NCI-H1092 (cell line): Measurements from ENCODE around the gene KATNB1.
"Not testable (repeated sequence)": the region's sequence is repeated elsewhere in the genome, so short reads cannot be mapped to it uniquely, and the experiment has no call there.

ENCODE experiments used
- DNase-seq: peaks from one replicate; lab custom pipeline; 2025; lab: John Stamatoyannopoulos, UW

The KATNB1 gene

DNA sequence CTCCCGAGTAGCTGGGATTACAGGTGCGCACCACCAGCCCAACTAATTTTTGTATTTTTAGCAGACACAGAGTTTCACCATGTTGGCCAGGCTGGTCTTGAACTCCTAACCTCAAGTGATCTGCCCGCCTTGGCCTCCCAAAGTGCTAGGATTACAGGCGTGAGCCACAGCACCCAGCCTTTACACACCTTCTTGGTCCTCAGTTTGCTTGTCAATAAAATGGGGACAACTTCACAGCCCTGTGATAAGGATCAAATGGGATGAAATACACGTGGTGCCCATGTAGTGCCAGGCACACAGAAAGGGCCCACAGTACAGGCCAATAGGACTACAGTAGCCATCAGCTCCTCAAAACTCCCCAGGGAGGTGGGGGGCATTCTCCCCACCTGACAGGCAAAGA, 60.4 kb downstream of the KATNB1 start:
- DNase-seq = not testable (repeated sequence)

DNA sequence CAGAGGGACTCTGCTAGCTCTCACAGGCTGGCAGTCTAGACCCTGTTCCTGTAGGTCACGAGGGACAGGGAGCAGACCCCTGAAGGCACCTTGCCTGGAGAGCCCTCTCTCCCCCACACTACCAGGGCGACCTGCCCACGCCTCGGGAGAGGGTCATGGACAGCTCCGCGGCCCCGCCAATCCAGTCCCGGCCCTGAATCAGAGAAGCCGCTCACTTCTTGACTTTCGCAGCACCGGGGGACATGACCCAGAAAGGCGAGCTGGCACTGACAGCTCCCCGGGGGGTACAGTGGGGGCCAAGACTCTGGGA, 61.6 kb downstream of the KATNB1 start:
- DNase-seq = no peak

DNA sequence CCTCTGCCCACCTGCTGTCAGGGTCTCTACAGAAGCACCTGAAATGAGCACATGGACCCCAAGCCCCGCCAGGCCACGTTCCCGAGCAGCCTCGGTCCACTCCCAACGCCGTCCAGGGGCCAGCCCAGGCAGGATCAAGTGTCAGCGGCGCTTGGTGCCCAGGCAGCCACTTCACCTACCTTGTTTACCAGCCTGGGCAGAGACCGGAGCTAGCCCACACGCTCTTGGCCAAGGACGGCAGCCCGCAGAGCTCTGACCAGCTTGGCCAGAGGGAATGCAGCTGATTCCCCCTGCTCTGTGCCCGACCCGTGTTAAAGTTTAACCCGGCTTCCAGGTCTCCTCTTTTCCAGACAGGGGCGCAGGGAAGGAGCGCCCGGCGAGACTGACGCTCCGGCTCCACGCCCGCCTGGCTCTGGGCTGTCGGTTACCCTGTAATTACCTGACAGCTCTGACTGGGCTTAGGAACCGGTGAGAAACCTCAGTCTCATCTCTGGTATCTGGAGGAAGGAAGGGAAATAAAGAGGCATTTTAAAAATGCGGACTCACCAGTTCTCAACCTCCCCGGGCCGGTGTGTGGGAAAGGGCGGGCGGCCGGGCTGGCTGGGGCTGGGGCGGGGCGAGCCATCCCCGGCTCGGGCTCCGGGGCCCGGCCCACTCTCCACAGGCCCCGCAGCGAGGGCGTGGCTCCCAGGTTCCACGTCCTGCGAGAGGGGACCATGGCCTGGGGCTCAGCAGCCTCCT, 62.1 kb downstream of the KATNB1 start:
- no peak for DNase-seq

DNA sequence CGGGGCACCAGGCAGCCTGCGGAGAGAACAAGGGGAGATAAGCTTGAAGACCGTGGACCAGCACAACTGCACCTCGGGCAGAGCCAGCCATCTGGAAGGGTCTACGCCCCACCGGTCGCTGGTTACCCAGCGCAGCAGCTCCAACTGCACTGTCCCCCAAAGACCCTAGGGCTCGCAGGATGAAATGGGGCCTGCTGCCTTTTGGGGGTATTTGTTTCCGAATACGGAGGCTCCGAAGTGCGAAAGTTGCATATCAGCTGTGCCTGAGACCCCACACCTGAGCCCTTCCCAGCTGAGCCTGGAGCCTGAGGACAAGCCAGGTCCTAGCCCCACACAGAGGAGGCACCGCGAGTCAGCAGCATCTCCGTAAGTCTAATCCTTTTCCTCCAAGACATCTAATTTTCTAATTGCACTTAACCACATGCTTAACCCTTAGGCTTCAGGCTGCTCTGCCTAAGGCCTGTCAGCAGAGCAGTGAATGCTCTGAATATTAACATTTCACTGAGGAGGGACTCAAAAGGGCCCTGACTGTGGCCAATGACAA, 62.8 kb downstream of the KATNB1 start:
- DNase-seq = no peak

DNA sequence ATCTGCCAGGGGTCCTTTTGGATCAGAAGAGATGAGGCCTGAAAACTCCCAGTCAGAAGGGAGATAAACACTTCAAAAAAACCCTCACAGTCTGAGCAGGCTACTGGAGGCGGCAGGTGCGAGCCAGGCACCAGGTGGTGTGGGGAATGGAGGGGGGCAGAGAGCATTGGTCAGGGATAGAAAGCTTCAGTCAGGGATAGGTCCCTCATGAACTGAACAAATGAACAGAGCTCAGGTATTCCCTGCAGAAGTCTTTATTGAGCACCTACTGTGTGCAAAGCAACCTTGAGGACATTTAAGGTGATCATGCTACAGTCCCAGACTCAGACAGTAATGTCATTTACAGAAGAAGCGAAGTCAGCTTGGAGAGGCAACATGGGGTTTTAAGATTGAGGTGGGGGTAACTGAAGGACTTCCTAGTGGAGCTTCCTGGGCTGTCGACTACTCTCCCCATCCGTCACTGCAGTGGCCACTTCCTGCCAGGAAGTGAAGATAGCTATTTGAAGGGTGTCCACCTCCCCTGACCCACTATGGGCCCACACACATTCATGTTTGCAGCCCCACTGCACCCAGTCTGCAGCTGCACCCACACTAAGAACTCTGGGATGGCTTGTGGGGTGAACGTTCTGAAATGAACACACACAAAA, 63.5 kb downstream of the KATNB1 start:
- DNase-seq = peak; percentile 50

DNA sequence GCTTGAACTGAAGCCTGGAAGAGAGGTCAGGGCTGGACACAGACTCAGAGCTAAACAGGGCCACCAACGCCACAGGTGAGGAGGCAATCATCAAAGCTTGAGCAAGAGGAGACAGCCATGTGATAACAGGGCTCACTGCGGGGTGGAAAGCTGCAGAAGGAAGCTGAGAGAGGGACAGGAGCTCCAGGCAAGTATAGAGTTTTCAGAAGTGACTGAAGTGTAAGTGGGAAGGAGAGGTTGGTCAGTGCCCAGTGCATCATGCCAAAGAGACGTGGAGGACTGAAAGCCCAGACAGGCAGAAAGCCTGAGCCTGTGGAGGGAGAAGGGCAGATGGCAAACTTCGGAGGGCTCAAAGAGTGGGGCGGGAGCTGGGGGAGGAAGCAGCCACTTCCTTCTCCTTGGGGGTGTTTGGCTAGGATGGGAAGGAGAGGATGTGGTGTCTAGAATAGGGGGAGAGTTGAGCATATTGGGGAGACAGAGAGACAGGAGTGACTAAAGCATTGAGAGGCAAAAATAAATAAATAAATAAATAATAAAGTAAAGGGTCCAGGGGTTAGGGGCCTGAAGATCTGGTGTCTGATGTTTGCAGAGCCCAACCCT, 64.1 kb downstream of the KATNB1 start:
- no peak for DNase-seq

DNA sequence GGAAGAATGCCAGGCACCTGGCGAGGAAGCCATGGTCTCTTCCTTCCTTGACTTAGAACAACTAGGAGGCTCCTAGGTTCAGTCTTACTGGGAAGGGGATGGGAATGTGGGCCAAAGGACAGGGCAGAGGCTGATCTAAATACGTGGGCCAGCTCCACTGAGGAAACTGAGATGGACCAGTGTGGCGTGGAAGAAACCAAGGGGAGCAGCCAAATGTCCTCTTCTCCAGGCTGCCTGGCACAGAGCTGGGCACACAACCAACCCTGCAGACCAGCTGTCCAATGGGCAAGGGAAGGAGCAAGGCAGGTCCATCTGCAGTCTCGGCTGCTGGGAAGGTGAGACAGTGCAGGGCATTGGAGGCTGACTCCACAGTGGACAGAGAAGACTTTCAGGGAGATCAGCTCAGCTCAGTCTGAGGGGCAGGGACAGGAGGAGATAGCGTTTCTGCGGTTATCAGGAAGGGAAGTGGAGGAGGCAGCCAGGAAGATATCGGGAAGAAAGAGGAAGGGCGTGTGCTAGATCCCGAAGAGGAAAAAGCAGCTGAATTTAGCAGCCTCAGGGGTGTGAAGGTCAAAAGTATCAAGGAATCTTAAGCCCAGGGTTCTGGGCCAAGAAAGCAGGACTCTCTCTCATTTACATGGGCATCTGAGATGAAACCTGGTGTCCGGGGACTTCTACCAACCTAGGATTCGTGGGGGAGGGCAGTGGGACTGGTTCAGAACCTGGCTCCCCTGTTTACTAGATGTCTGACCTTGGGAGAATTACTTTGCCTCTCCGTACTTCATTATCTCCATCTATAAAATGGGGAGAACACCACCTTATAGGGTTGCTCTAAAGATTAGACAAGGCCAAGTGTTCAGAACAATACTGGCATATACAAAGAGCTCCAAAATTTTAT, 64.9 kb downstream of the KATNB1 start:
- DNase-seq = no peak

DNA sequence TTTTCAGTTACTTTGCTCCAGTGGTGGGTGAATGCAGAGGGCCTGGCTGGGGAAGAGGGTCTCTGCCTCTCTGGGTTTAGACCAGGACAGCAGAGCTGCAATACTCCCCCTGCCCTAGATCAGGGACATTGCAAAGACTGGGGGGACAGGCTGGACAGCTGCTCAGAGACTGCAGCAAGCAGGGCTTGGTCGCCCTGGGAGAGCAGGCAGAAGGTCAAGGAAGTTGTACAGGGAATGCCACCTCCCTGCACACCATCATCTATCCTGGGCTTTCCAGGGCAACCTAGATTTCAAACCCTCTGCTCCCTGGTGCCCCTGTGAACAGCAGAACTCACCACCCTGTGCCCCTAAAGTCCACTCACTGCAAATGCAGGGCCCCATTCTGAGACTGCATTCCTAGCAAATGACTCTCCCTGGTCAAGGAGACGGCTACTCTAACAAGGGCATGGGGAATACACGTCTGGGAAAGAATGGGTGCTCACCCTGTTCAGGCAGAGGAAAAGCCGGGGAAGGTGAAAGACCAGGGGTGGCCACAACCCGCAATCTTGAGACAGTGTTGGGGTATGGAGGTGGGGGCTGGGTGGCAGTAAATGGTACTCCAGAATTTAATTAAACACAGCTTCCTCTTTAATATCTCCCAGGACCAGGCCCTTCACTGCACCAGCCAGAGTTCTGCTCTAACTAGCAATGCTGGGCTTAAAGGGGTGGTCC, 65.7 kb downstream of the KATNB1 start:
- no peak for DNase-seq

DNA sequence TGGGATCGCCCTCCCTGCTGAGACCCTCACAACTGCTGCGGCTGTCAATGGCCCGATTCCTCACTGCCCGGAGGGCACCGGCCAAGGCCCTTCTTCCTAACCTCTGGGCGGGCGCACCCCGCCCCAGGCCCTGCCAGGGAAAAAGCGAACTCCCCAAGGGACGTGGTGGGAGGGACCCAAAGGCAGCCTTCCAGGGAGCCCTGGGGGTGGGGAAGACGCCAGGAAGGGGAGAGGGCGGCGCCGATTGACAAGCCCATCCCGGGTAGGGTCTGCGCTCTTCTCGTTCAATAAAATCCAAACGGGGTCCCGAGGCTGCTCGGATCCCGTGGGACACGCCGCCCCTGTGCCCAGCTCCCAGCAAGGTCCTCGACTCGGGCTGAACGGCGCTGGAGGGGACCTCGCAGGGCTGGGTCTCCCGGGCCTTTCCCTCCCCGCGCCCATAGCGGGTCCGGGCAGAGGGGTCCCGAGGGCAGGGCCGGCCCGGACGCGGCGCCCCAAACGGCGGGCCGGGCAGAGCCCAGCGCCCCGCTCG, 66.3 kb downstream of the KATNB1 start:
- DNase-seq = no peak

DNA sequence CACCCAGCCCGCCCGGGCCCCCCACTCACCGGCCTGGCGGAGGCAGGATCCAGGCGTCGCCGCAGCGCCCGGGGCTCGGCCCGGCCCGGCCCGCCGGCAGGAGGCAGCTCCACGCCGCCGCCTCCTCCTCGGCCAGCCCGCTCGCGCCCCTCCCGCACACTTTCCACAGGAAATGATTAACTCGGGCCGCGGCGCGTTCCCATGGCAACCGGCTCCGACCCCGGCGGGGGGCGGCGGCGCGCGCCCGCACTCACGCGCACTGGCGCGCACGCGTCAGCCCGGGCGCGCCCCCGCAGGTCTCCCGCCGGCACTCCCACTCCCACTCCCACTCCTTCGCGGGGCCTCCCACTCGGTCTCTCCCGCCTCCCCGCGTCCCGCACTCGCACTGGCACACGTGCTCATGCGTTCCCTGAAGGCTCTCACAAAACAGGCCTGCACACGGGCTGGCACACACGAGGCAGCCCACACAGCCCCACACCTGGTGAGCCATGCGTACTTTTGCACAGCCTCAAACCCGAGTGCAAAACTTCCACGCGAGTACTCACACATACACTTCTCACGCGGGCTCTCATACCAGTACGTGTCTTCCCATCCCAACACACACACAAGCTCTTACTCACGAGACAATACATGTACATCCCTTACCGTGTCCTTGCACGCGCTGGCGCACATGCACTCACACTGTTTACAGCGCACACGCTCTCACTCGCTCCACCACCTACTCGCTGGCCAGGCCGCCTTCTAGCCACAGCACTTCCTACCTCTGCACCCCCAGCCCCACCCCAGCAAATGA, 67.0 kb downstream of the KATNB1 start, which contains the start of gene KIFC3:
TSS of gene KIFC3 (minus strand) at position 151 of the 793 bp plus-strand sequence. CDS start 4,248 bp downstream, outside the sequence.
- peak; percentile 69 for DNase-seq

DNA sequence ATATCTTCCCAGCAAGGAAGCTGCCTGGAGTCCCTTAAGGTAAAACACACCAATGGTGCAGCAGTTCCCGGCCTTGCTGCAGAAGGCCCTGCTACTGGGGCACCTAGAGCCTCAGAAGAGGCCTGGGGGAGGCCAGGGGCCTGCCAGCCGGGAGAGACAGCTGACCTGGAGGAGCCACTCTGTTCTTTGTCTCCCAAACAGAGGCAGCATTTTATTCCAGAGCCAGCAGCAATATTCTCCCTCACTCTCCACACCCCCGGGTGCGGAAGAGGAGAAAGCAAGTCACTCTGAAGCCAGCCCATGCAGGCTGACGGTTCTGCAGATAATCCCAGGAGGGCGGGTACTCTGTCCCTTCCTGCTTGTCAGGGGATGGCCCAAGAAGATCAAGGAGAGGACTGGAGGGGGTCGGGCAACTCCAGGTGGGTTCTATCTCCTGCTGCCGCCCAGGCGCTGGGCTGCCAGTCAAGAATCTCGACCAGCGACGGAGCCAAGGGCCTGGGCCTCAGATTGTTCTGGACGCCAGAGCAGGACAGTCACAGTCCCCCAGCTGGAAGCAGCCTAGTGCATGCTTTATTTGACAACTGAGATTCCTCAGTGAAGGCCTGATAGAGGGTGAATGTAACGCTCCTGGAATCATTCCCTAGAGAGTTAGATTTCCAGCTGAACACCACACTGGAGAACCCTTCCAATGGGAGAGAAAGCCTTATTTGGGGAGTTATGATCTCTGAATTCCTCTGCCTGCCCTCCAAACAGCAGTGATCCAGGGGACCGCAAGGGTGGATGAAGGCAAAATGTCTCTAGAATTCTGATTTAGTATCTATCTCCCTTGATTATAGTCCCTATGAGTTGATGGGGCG, 67.8 kb downstream of the KATNB1 start:
- no peak for DNase-seq

DNA sequence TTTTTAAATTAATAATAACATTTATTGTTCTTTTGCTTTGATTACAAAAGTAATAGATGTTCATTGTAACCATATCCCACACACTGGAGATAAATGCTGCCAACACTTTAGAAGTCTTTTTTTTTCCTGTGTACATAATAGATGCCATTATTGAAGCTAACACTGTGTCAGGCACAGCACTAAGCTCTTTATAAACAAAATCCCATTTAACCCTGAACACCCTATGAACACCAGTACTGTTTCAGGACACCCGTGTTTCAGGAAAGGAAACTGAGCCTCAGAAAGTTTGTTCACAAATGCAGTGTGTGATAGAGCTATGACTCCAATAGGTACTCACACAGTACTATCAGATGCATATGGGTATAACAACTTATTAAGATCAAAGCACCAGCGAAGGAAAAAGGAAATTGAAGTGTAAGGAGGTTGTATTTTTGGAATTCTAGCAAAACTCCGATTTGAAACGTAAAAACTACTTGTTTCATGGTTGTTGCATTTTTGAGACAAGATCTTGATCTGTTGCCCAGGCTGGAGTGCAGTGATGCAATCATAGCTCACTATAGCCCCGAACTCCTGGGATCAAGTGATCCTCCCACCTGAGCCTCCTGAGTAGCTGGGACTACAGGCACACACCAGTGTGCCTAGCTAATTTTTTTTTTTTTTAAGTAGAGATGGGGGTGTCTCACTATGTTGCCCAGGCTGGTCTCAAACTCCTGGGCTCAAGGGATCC, 68.7 kb downstream of the KATNB1 start:
- no peak for DNase-seq

DNA sequence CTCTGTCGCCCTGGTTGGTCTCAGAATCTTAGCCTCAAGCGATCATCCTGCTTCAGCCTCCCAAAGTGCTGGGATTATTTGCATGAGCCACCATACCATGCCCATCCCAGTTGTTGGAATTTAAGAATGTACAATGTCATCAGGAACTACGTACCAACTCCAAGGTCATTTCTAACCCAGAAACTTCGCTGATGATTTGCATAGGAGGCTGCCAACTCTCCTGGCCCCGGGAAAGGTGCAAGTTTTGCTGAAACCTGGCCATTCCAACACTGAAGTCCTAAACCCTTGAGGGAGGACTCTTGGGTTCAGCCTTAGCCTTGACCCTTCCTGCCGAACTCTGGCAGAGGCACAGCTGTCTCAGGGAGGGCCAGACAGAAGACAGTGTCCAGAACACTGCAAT, 69.6 kb downstream of the KATNB1 start:
- no peak for DNase-seq
